K562 (cell line): ENCODE data around the gene AP3B1.

Source experiments
- FOS ChIP-seq: IDR thresholded peaks from 3 replicates; pipeline ENCODE4 v1.6.1; 2011; ENCODE audit not compliant: insufficient read length; ENCODE audit errors: extremely low read depth
- GABPA ChIP-seq: fragments of 200-800 bp; sonication (Bioruptor generic); conservative IDR thresholded peaks from 2 replicates; pipeline ENCODE4 v1.6.1; 2016; ENCODE audit warnings: low read depth, missing genetic modification characterization, missing compliant biosample characterization
- MAFK ChIP-seq: IDR thresholded peaks from 2 replicates; pipeline ENCODE4 v1.6.1; 2011; ENCODE audit warnings: low read length, improper control_type of control experiment
- RCOR1 ChIP-seq, 2 experiments: IDR thresholded peaks; 2 replicates each; pipeline ENCODE4 v1.6.1; 2012; ENCODE audit warnings: low read depth in 2 of 2, low read length in 2 of 2, borderline replicate concordance in 1 of 2, improper control_type of control experiment in 1 of 2
- RFX7 ChIP-seq: fragments of 250-450 bp; sonication (Bioruptor Pico); IDR thresholded peaks from 2 replicates; pipeline ENCODE4 v1.5.1; 2021; ENCODE audit warnings: mild to moderate bottlenecking
- TF ChIP-seq, protein P1 (sequence below), 2 experiments: fragments of 450-650 bp in 1 of 2; sonication (generic) in 1 of 2; formaldehyde crosslinking in 1 of 2; IDR thresholded peaks; 2 replicates each; pipeline versions ENCODE4 v1.7.1 to v1.9.0; 2016 to 2022; ENCODE audit warnings: inconsistent platforms in 1 of 2, mild to moderate bottlenecking in 1 of 2, missing genetic modification reagents in 1 of 2
- TF ChIP-seq, protein P2 (sequence below), 2 experiments: fragments of 450-650 bp; formaldehyde crosslinking in 1 of 2; IDR thresholded peaks; 2 replicates each; pipeline versions ENCODE4 v1.4.0 to v1.6.1; 2014 to 2020; ENCODE audit warnings: mild to moderate bottlenecking in 2 of 2, borderline replicate concordance in 1 of 2, low read depth in 1 of 2

DNA sequence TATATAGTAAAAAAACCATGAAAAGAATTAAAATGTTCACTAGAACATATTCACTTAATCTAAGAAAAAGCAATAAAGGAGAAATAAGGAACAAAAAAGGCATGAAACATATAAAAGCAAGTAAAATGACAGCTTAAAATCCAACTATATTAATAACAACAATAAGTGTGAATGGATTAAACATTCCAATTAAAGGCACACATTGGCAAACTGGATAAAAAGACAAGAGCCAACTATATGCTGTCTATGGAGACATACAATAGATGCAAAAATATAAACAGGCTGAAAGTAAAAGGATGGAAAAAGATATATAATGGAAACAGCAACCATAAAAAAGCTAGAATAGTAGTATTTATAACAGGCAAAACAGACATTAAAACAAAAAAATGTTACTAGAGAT is 70.1 kb downstream of the AP3B1 start:
- TF ChIP-seq MAFK = no peak
- TF ChIP-seq RFX7 = no peak
- TF ChIP-seq GABPA (tag) = no peak
- no peak for TF ChIP-seq RCOR1 (IDR thresholded peaks at IDR 0.05; ENCODE audit: borderline replicate concordance in 1 of 2, low read depth in 2 of 2, low read length in 2 of 2)
- TF ChIP-seq, protein P1, sequence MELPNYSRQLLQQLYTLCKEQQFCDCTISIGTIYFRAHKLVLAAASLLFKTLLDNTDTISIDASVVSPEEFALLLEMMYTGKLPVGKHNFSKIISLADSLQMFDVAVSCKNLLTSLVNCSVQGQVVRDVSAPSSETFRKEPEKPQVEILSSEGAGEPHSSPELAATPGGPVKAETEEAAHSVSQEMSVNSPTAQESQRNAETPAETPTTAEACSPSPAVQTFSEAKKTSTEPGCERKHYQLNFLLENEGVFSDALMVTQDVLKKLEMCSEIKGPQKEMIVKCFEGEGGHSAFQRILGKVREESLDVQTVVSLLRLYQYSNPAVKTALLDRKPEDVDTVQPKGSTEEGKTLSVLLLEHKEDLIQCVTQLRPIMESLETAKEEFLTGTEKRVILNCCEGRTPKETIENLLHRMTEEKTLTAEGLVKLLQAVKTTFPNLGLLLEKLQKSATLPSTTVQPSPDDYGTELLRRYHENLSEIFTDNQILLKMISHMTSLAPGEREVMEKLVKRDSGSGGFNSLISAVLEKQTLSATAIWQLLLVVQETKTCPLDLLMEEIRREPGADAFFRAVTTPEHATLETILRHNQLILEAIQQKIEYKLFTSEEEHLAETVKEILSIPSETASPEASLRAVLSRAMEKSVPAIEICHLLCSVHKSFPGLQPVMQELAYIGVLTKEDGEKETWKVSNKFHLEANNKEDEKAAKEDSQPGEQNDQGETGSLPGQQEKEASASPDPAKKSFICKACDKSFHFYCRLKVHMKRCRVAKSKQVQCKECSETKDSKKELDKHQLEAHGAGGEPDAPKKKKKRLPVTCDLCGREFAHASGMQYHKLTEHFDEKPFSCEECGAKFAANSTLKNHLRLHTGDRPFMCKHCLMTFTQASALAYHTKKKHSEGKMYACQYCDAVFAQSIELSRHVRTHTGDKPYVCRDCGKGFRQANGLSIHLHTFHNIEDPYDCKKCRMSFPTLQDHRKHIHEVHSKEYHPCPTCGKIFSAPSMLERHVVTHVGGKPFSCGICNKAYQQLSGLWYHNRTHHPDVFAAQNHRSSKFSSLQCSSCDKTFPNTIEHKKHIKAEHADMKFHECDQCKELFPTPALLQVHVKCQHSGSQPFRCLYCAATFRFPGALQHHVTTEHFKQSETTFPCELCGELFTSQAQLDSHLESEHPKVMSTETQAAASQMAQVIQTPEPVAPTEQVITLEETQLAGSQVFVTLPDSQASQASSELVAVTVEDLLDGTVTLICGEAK (IDR thresholded peaks at IDR 0.05) = no peak
- TF ChIP-seq, protein P1 (CRISPR knock-in tag; IDR thresholded peaks at IDR 0.05) = no peak
- TF ChIP-seq, protein P2, sequence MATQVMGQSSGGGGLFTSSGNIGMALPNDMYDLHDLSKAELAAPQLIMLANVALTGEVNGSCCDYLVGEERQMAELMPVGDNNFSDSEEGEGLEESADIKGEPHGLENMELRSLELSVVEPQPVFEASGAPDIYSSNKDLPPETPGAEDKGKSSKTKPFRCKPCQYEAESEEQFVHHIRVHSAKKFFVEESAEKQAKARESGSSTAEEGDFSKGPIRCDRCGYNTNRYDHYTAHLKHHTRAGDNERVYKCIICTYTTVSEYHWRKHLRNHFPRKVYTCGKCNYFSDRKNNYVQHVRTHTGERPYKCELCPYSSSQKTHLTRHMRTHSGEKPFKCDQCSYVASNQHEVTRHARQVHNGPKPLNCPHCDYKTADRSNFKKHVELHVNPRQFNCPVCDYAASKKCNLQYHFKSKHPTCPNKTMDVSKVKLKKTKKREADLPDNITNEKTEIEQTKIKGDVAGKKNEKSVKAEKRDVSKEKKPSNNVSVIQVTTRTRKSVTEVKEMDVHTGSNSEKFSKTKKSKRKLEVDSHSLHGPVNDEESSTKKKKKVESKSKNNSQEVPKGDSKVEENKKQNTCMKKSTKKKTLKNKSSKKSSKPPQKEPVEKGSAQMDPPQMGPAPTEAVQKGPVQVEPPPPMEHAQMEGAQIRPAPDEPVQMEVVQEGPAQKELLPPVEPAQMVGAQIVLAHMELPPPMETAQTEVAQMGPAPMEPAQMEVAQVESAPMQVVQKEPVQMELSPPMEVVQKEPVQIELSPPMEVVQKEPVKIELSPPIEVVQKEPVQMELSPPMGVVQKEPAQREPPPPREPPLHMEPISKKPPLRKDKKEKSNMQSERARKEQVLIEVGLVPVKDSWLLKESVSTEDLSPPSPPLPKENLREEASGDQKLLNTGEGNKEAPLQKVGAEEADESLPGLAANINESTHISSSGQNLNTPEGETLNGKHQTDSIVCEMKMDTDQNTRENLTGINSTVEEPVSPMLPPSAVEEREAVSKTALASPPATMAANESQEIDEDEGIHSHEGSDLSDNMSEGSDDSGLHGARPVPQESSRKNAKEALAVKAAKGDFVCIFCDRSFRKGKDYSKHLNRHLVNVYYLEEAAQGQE (IDR thresholded peaks at IDR 0.05; ENCODE audit: borderline replicate concordance) = no peak
- TF ChIP-seq, protein P2 (CRISPR knock-in tag; IDR thresholded peaks at IDR 0.05; ENCODE audit: low read depth) = no peak
- TF ChIP-seq FOS = no peak
